ENCODE data around the gene MAPK4.

- TF ChIP-seq, protein P1, sequence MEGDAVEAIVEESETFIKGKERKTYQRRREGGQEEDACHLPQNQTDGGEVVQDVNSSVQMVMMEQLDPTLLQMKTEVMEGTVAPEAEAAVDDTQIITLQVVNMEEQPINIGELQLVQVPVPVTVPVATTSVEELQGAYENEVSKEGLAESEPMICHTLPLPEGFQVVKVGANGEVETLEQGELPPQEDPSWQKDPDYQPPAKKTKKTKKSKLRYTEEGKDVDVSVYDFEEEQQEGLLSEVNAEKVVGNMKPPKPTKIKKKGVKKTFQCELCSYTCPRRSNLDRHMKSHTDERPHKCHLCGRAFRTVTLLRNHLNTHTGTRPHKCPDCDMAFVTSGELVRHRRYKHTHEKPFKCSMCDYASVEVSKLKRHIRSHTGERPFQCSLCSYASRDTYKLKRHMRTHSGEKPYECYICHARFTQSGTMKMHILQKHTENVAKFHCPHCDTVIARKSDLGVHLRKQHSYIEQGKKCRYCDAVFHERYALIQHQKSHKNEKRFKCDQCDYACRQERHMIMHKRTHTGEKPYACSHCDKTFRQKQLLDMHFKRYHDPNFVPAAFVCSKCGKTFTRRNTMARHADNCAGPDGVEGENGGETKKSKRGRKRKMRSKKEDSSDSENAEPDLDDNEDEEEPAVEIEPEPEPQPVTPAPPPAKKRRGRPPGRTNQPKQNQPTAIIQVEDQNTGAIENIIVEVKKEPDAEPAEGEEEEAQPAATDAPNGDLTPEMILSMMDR (IDR thresholded peaks at IDR 0.05): no peak
- no peak for TF ChIP-seq POLR2A (IDR thresholded peaks at IDR 0.05)
Observed at GRCh38 chr18:50750546-50750945, 190.7 kb downstream of the MAPK4 start.

All from testis (tissue), 2 donors.